Loucy (cell line): ENCODE measurements around the gene ADORA1.

ENCODE experiments used
- H2AFZ ChIP-seq: fragments of 200-600 bp; sonication (generic); 2 replicates; pipeline ENCODE4 v1.6.0; 2016; ENCODE audit warnings: antibody characterized with exemption, mild to moderate bottlenecking, low read length, moderate library complexity
- H3F3A ChIP-seq: fragments of 200-600 bp; 2 replicates; pipeline ENCODE4 v1.6.0; 2016; ENCODE audit warnings: antibody characterized with exemption, low read depth, mild to moderate bottlenecking
- H3K27me3 ChIP-seq: fragments of 200-600 bp; sonication (generic); 2 replicates; pipeline ENCODE4 v1.6.1; 2014; ENCODE audit warnings: low read length, mild to moderate bottlenecking; ENCODE audit not compliant: insufficient read depth, poor library complexity, severe bottlenecking
- H3K36me3 ChIP-seq: fragments of 200-600 bp; sonication (generic); 2 replicates; pipeline ENCODE4 v1.6.1; 2016; ENCODE audit warnings: low read length; ENCODE audit not compliant: insufficient read depth
- H3K4me1 ChIP-seq: fragments of 200-600 bp; sonication (generic); 2 replicates; pipeline ENCODE4 v1.5.1; 2014; ENCODE audit warnings: low read length, mild to moderate bottlenecking; ENCODE audit not compliant: insufficient read depth, poor library complexity, severe bottlenecking
- H3K4me2 ChIP-seq: fragments of 200-600 bp; sonication (generic); 2 replicates; pipeline ENCODE4 v1.6.0; 2014; ENCODE audit warnings: antibody characterized with exemption, low read length, low read depth, mild to moderate bottlenecking; ENCODE audit not compliant: poor library complexity, severe bottlenecking
- H3K4me3 ChIP-seq: fragments of 200-600 bp; sonication (generic); 2 replicates; pipeline ENCODE4 v1.5.1; 2014; ENCODE audit warnings: low read length, mild to moderate bottlenecking, mixed read lengths; ENCODE audit not compliant: poor library complexity, severe bottlenecking
- H3K79me2 ChIP-seq: fragments of 200-600 bp; sonication (generic); 2 replicates; pipeline ENCODE4 v1.6.1; 2014; ENCODE audit warnings: low read length; ENCODE audit not compliant: insufficient read depth
- H3K9ac ChIP-seq: fragments of 200-600 bp; sonication (generic); 2 replicates; pipeline ENCODE4 v1.6.0; 2014; ENCODE audit warnings: mild to moderate bottlenecking, low read depth, low read length, moderate library complexity; ENCODE audit not compliant: poor library complexity, severe bottlenecking
- H3K9me2 ChIP-seq: fragments of 200-600 bp; sonication (generic); replicated peaks from 2 replicates; pipeline ENCODE4 v1.6.1; 2016; ENCODE audit warnings: low read depth, low read length, mixed read lengths
- H3K9me3 ChIP-seq: fragments of 200-600 bp; sonication (generic); 2 replicates; pipeline ENCODE4 v1.6.1; 2014; ENCODE audit warnings: mild to moderate bottlenecking, antibody characterized with exemption, low read length, low read depth; ENCODE audit not compliant: insufficient read depth
- H4K20me1 ChIP-seq: fragments of 200-600 bp; sonication (generic); 2 replicates; pipeline ENCODE4 v1.6.0; 2014; ENCODE audit warnings: antibody characterized with exemption, low read length, mild to moderate bottlenecking; ENCODE audit not compliant: insufficient read depth, poor library complexity, severe bottlenecking
- EZH2phosphoT487 ChIP-seq: fragments of 200-600 bp; IDR thresholded peaks from 2 replicates; pipeline ENCODE4 v1.6.1; 2018; ENCODE audit warnings: antibody characterized with exemption, mild to moderate bottlenecking, moderate library complexity, borderline replicate concordance
- TF ChIP-seq, protein P1 (sequence below): fragments of 200-600 bp; sonication (generic); conservative IDR thresholded peaks from 2 replicates; pipeline ENCODE4 v1.5.1; 2014; ENCODE audit warnings: mild to moderate bottlenecking, antibody characterized with exemption, low read length

ADORA1 gene

DNA sequence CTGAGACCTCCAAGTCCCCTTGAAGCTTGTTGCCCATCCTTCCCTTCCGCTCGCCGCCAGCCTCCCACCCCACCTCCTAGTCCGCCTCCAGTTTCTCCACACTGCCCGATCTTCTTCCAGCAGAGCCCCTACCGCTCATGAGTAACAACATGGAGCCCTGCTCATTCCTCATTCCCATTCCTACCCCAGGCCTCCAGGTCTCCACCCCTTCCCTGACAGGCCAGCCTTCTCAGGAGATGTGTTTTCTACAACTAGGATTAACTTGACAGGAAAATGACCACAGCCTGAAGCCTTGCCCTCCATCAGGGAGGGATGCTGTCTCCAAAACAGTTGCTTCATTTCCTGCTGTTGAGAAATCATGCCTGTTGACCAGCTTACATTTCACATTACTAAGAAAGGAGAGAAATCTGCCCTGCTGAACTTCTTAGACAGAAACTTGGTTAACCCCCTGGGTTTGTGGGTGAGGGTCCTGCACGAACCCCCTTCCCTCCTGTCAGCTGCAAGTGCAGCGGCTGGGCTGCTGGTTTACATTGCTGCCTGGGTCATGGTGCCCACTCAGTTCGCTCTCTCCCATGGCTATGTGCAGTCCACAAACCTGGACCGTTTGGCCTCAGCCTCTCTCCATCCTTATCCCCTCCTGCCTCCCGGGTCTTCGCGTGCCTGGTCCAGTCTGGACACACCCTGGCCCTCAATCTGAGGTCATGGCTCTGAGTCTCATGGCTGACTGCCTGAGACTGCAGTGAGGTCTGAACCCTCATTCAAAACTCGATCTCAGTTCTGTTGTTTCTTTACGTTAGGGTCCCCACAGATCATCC is 75.1 kb downstream of the ADORA1 start:
- no peaks in the 10 kb centered on the region for H3K9me2 ChIP-seq
- H3K79me2 ChIP-seq: no peaks in the 10 kb centered on the region
- no peaks in the 10 kb centered on the region for H3K27me3 ChIP-seq
- H3K9me3 ChIP-seq: no peaks in the 10 kb centered on the region
- H3K4me1 ChIP-seq: peaks cover 8% of the 10 kb centered on the region
- H4K20me1 ChIP-seq: no peaks in the 10 kb centered on the region
- H3F3A ChIP-seq: no peaks in the 10 kb centered on the region
- H2AFZ ChIP-seq: no peak overlapping the region
- TF ChIP-seq EZH2phosphoT487: no peak
- TF ChIP-seq, protein P1, sequence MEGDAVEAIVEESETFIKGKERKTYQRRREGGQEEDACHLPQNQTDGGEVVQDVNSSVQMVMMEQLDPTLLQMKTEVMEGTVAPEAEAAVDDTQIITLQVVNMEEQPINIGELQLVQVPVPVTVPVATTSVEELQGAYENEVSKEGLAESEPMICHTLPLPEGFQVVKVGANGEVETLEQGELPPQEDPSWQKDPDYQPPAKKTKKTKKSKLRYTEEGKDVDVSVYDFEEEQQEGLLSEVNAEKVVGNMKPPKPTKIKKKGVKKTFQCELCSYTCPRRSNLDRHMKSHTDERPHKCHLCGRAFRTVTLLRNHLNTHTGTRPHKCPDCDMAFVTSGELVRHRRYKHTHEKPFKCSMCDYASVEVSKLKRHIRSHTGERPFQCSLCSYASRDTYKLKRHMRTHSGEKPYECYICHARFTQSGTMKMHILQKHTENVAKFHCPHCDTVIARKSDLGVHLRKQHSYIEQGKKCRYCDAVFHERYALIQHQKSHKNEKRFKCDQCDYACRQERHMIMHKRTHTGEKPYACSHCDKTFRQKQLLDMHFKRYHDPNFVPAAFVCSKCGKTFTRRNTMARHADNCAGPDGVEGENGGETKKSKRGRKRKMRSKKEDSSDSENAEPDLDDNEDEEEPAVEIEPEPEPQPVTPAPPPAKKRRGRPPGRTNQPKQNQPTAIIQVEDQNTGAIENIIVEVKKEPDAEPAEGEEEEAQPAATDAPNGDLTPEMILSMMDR: no peak
- no peak overlapping the region for H3K4me2 ChIP-seq
- no peak overlapping the region for H3K4me3 ChIP-seq
- H3K9ac ChIP-seq: no peak overlapping the region
- no peaks in the 10 kb centered on the region for H3K36me3 ChIP-seq

DNA sequence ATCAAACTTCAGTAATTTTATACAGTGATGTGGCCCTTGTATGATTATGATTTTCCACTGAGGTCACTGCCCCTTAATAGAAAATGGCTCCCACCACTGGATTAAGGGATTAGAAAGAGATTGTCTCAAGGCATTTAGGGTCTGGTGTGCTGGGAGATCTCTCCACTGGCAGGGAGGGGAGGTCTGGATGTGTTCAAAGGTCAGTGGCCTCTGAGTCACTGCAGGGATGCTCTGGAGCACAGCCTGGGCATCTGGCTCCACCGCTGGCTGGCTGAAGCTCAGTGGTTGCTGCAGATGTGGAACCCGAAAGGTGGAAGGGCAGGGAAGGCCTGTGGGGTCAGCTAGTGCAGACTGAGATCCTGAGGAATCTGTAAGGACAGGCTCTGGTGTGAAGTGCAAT is 77.2 kb downstream of the ADORA1 start:
- Histone ChIP-seq H3K9me2 (no peaks in the 10 kb centered on the region), H3K36me3 (no peaks in the 10 kb centered on the region), H3K9me3 (no peaks in the 10 kb centered on the region), H3K79me2 (no peaks in the 10 kb centered on the region), H4K20me1 (no peaks in the 10 kb centered on the region), H3K9ac (no peak overlapping the region), H3K27me3 (no peaks in the 10 kb centered on the region), H3K4me1 (peaks cover 16% of the 10 kb centered on the region), H3K4me3 (no peak overlapping the region), H3K4me2 (no peak overlapping the region), H2AFZ (no peak overlapping the region), H3F3A (no peaks in the 10 kb centered on the region)
- TF ChIP-seq EZH2phosphoT487: no peak
- TF ChIP-seq, protein P1: no peak

DNA sequence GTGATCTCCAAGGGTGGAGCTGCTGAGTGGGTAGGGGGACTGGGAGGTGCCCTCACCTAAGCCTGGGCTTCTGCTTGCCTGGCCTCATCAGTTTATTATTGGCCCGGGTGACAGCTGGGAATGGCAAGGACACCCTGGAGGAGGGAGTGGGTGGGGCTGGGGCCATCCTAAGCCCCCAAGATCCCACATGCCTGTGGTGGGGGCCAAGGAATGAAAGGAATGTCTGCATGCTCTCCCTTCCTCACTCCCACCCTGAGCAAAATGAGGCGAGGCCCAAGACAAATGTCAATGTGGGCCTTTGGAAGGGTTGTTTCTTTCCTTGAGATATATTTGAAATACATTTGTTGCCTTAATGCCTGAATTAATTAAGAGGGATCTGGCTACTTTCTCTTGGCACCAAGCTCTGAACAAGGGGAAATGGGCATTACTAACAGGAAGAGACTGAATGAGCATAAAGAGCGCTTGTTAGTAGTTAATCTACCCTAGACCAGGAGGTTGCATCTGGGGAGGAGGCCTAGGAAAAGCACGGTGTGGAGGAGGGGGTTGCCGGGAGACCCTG is 78.7 kb downstream of the ADORA1 start:
- H3K79me2 ChIP-seq: no peaks in the 10 kb centered on the region
- no peaks in the 10 kb centered on the region for H3F3A ChIP-seq
- H4K20me1 ChIP-seq: no peaks in the 10 kb centered on the region
- TF ChIP-seq EZH2phosphoT487: no peak
- TF ChIP-seq, protein P1: no peak
- no peaks in the 10 kb centered on the region for H3K9me2 ChIP-seq
- H3K4me2 ChIP-seq: no peak overlapping the region
- H2AFZ ChIP-seq: no peak overlapping the region
- H3K4me1 ChIP-seq: peaks cover 16% of the 10 kb centered on the region
- H3K4me3 ChIP-seq: no peak overlapping the region
- H3K36me3 ChIP-seq: no peaks in the 10 kb centered on the region
- no peaks in the 10 kb centered on the region for H3K9me3 ChIP-seq
- H3K9ac ChIP-seq: no peak overlapping the region
- no peaks in the 10 kb centered on the region for H3K27me3 ChIP-seq
